Endometrial microvascular endothelial cells (primary cell): Measurements from ENCODE around the gene ROR1. TPM values are rescaled to one million over a fixed set of nuclear protein-coding genes. Genes with fewer than 3 reads are reported as not detected.

Source experiments
- in situ Hi-C: cut with HindIII; loops from 2 replicates; pipeline ENCODE4 v1.10.0; 2017; ENCODE audit warnings: low sequenced_read_pairs, low pct_unique_long_range_greater_than_20kb; ENCODE audit errors: inconsistent ontology term
- total RNA-seq: library from RNA; depleted of rRNA; stranded (reverse); fragments of >200 nt; gene quantifications from one replicate; pipeline ENCODE4 v1.2.3, GENCODE V29; 2015; ENCODE audit errors: inconsistent ontology term

ROR1 gene
- total RNA-seq, 1 donor from 2014 or later, result 3.1 TPM

DNA sequence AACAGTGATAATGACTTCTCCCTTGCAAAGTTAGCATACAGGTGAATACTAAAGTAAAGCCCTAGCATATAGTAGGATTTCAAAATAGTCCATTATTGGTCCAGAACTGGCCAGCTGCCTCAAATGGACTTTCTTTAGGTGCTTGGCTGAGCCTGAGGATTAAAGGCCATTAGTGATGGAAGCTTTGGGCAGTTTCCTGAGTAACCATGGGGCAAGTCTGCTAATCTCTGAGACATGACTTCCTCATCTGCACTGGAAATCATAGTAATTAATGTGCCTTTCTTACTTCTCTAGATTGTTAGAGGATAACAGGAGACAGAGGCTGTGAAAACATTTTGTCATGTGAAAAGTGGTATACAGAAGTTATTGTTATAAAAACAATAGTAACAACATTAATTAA, 273.1 kb downstream of the ROR1 start:
- in situ Hi-C loops, result no loop called here

DNA sequence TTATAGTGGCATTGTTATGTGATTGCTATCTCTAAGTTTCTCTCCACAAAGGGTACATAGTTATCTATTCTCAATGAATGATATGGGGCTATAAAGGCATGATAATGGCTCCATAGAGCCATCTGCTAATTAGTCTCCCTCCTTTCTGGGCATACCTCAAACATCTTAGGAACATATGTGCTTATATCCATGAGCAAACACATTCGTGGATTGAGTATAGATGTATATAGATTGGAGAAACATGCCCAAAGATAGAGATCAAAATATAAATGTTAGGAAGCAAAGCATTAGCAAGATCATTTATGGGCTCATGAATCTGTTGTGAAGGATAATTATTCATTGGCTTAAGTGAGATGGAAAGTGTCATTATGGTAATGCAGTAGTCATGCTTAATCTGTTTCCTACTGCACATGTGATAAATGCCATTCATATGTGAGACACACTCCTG, 273.8 kb downstream of the ROR1 start:
- in situ Hi-C loops, result no loop called here

DNA sequence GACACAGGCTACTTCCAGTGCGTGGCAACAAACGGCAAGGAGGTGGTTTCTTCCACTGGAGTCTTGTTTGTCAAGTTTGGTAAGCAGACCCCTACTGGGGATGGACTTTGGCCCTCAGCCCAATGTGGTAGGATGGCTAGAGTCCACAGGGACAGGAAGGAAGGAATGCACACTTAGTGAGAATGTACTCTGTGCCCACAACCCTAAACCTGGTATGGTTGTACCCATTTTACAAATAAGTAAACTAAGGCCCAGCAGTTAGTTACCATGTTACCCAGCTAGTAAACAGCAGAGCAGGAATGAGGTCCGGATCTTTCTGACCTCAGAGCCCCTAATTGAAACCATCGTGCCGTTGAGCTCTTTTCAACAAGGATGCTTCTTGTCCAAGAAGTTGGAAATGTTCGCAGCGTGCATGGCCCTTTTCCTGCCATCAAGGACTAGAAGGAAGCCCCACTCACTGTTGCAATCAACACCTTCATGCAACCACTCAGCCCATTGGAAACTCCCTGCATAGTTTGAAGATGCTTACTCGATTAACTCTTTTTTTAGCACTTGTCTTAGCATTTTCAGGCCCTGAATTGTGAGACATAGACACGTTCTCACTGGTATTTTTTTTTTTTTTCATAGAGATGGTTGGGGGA, 276.2 kb downstream of the ROR1 start:
- in situ Hi-C loops, result no loop called here

DNA sequence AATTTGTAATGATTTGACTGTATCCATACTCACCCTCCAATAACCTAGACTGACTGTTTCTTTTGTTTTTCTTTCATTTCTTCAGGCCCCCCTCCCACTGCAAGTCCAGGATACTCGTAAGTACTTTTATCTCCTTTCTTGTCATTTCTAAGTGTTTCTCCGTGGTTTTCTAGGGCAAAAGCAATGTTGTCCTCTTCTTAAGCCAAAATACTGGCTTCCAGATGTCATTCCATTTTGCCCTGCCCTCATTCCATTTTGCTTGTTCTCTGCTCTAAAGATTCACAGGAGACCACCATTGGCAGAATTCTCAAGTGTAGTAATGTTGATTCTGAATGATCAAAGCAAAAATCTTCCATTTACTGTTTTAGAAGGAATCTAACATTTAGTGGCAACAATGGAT, 276.8 kb downstream of the ROR1 start:
- in situ Hi-C loops, result no loop called here

DNA sequence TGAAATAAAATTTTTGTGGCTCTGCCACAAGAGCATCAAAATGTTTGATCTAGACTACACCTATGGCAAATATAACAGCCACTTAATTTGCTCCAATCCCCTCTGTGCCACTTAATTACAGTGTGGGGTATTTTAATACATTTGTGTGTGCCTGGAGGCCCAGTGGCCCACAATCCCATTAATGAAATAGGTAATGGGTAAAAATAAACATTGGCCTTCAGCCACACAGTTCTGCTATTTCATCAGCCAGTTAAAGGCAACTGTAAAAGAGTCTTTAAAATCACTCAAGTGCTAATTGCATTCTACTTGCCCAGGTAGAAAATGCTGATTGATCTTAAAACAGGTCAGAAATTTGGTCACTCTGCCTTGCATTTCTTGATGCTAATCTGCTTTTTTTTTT, 278.0 kb downstream of the ROR1 start:
- in situ Hi-C loops, result no loop called here

DNA sequence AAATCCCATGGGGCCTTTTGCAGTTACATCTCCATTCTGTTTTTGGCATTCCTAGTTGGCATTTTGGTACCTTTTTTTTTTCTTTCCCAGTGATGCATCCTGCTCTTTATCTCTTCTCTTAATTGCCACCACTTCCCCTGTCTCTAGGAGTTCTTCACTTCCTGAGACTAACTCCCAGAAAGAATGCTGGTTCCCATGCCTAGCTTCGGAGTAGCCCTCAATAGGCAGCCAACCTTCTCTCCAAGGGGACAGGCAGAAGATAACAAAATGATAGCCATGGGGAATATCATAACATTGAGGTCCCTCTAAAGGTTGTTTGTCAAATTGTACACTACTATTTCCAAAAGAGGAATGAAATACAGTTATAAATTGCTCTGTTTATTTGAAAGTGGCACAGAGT, 279.0 kb downstream of the ROR1 start:
- in situ Hi-C loops, result no loop called here

DNA sequence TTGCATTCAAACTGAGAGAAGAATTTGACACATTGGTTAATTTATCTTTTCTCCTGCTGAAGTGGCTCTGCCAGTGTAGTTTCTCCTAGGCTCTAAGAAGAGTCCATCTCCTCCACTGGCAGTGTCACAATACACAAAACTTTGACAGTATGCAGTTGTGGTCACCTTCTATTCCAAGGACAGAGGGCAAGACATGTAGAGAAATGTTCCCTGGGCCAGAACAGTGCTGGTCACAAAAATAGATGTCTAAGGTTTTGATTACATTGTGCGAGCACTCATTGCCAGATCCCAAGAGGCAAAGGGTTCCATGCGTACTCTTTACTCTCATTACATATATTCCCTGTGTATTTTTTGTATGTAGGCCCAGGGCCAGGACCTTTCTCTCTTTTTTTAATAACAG, 281.5 kb downstream of the ROR1 start:
- in situ Hi-C loops, result no loop called here

DNA sequence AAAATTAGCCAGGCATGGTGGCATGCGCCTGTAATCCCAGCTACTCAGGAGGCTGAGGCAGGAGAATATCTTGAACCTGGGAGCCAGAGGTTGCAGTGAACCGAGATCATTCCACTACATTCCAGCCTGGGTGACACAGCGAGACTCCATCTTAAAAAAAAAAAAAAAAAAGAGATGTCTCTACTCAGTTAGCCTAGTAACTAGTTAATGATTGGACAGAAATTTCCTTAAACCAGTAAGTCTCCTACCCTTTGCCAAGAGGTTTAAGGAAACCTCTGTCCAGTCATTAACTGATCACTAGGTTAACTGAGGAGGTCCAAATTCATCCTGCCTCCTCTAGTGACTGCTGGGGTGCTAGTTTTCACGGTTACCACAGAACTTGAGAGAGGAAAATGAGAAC, 285.7 kb downstream of the ROR1 start:
- in situ Hi-C loops, result no loop called here

DNA sequence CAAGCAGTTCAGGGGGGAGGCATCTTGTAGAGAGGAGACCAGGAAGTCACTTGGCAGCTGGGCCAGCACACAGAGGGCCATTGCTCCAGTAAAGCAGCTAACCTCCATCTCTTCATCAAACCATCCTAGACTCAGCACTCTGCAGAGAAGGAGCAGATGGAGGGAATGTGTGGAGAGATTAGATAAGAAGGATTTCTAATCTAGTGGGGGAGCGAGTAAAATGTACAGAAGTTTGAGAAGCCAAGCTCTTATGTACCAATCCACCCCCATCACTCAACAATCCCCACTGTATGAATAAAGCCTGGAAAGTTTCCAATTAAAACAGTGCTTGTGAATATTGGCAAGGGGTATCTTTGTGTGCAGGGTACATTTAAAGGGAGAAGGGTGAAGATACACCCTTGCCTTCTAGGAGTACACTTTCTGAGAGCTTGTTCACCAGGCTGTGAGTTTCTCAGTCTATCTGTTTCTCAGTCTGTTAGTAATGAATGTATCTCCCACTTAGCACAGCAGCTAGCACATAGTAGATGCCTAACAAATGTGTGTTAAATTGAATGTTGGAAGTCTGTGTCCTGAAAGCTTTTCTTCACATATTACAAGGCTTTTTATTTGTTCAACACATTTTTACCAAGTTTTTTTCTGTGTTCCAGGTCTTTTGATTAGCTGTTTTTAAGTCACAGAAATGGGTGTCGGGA, 286.9 kb downstream of the ROR1 start:
- in situ Hi-C loops, result no loop called here

DNA sequence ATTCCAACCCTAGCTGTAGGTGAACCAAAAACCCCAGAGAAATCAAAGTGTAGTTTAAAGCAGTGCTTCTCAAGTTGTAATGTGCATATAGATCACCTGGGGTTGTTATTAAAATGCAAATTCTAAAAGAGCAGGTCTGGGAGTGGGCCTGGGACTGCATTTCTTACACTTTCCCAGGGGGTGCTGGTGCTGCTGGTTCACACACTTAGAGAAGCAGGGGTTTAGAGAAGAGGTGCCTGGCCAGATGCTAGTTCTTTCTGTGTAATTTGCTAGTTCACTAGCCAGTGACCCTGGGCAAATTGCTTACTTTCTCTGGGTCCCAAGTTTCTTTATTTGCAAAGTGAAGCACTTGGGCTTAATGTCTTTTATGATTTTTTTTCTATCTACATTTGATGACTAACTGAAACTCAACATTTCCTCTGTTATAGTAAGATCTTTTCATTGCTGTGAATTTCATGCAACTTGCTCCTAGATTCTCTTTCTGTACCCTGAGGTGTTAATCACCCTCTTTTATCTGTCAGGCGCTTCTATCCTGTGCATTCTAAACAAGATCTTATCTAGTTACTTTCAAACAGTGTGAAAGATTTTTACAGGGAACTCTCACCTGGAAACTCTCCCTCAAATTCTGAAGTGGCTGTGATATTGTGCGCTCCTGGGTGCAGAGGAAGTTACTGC, 287.8 kb downstream of the ROR1 start:
- in situ Hi-C loops, result no loop called here

DNA sequence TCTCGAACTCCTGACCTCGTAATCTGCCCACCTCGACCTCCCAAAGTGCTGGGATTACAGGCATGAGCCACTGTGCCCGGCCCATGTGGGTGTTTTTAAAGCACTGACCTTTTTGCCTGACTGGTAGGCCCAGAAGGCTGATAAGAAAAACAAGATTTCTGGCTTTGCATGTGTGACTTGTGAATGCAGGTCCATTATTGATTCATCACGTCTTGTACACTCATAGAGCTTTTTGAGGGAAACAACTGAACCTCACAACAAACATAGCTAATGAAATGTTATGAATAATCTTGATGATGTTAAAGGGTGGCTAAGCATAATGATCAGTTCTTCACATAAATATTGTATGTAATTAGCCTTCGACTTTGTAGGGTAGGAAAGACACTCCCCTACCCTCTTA, 288.7 kb downstream of the ROR1 start:
- in situ Hi-C loops, result no loop called here

DNA sequence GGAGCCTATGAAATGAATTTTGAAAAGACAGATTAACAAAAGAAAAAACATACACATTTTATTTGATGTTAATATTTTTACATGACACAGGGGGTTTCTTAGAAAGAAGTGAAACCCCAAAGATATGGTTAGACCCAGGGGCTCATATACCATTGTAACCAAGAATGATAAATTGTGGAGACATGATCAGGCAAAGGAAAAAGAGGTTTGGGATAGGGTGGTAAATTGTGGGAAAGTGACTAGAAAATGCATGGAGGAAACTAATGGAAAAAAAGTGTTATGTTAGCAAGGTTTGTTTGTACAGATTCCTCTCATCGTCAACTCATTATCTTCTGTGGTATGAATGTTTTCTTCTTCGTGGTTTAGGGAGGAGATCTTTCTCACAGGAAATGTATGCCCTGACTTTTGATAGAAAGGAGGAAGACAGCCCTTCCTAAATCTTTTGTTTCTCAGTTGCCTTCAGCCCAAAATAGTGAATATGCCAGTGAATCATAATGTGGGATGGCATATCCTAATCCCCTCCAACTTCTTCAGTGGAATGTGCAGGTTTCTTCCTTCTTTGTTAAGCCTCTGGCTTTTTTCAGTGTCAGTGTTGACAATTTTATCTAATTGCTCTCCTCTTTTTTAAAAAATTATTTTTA, 289.2 kb downstream of the ROR1 start:
- in situ Hi-C loops, result no loop called here

DNA sequence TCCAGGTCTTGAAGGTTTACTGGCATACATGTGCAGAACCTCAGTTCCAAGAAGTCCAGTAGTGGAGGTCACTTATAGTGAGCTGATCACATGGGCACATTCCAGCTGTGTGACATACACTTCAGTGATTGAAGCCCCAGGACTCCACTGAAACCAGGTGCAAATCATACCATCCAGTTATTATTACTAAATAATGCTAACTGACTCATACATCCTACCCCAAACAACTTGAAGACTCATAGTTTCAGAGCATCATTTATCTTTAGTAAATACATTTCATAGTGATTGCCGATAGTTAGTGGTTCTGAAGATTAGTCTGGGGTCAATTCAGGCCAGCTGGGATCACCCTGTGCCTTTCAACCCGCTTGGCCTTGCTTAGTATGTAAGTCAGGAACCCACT, 291.8 kb downstream of the ROR1 start:
- in situ Hi-C loops, result no loop called here

DNA sequence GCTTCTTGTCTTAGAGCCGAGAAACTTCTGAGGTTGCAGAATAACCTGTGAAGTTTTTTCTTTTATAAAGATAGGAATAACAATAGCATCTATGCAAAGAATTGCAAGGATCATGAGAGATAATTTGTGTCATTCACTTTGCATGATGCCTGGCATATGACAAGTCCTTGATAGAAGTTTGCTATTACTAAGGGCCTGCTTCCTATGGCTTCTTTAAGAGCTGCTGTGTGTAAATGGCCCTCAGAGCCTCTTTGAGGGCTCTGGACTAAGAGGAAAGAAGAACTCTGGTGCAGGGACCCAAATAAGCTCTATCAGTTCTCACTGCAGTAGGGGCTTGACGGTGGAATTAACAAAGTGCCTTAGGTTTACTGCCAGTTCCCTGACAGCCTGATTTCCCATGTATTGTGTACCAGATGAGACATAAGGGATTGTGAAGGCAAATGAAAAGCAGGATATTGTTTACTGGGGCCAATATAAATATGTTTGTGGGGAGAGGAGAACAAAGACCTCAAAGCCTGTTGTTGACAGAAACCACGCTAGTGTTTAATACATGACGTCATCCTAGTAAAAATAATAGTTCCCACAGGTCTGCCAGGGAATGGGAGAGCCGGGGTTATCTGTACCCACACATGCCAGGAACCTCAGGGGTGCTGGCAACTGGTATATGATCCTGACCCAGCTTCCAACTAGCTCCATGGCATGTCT, 298.4 kb downstream of the ROR1 start:
- in situ Hi-C loops, result no loop called here

DNA sequence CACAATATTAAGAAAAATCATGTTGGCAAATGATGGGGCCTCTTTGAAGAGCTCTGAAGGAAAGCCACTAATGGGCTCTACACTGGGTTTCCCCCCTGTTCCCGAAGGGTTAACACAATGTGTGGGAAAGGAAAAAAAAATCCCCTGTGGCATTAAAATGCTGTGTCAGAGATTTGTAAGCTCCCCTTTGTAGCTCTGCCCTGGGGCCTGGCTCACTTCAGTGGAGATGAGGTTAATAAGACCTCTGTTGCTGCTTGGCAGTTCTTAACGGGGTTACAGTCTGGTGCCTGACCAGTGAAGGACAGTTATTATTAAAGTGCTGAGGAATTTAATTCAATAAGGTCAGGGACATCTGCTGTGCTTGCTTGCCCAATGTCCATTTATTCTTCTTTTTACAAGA, 299.9 kb downstream of the ROR1 start:
- in situ Hi-C loops, result no loop called here

DNA sequence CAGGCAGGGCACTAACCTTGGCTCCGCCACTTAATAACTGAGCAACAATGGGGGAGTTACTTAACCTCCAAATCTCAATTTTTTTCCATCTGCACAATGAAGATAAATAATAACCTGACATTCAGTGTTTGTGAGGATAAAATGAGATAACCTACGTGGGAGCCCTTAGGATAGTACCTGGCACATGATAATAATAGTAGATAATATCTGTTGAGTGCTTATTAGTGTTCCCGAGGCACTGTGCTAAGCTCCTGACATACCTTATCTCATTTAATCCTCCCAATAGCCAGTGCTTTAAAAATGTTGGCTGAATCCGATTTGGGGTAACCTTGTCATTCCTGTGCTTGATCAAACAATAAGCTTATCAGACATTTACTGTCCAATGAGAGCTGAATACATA, 300.9 kb downstream of the ROR1 start:
- in situ Hi-C loops, result no loop called here

DNA sequence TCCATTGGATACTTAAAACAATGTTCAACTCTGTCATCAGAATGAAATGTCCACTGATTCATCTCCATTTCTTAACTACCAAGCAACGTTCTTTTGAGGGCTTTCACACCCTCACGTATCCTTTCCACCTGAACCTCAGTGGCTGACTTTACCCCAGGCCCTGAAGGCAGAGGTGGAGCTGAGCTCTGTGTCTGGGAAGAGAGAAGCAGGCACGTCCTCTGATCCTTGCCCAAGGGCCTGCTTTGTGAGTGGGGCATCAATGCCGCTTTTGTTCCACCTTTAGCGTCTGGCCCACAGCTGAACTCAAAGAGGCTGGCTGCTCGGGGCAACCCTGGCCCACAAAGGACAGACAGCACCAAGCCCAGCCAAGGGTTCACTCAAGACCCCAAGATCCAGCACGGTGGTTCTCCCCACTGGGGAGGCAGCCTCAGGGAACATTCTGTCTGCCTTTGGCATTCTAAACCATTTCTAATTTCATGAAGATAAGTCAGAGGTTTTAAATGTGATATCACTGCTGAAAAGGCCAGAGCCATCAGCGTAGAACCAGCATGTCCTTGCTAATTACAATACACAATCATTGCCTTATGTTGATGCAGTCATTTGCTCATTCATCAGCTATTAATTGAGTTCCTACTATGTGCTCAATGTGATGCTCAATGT, 303.6 kb downstream of the ROR1 start:
- in situ Hi-C loops, result no loop called here

DNA sequence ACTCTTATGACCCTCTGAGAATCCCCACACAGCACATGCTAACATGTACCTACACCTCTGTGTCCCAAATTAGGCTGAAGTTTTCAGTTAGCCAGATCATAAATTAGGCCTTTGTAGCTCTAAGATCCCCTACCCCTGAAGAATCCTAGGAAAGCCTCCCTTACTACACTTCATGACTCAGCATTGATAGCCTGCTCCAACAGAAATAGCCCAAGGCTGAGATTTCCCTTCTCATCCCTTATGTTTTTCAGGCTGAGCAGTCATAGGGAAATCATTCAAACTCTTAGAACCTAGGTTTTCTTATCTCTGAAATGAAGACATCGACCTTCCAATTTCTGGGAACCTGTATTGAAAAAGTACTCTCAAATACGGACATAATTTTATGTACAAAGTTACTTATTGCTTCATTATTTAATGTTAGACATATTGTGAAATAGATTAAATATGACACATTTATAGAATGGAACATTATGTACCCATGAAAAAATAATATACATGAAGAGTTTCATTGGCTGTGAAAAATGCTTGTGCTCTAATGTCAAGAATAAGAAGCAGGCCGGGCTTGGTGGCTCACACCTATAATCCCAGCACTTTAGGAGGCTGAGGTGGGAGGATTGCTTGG, 307.2 kb downstream of the ROR1 start:
- in situ Hi-C loops, result no loop called here
